ENCODE data around the gene LRRC2.

- TF ChIP-seq POLR2A (IDR thresholded peaks at IDR 0.05) (no peak), CTCF (IDR thresholded peaks at IDR 0.05) (no peak), EP300 (IDR thresholded peaks at IDR 0.05) (no peak)
Observed at GRCh38 chr3:46479696-46480095, 86.4 kb downstream of the LRRC2 start.

Data from tibial nerve (tissue), 4 donors.